NCI-H2227 treated with DMSO at 0.1 percent for 48 hours (cell line): ENCODE measurements around the gene NOXA1.
"Not testable (repeated sequence)": the region's sequence is repeated elsewhere in the genome, so short reads cannot be mapped to it uniquely, and the experiment has no call there.

Experiments used
- DNase-seq: peaks from one replicate; lab custom pipeline; 2025; lab: John Stamatoyannopoulos, UW

Gene NOXA1

GRCh38 chr9:137422604-137423513 is at the start of gene NOXA1, which contains the start of gene EXD3:
NOXA1 (plus strand) TSS chr9:137423393; CDS start chr9:137423530, 137 bp downstream.
EXD3 (minus strand) TSS chr9:137423162; CDS start chr9:137395357, 27,805 bp downstream.
- DNase-seq: peak; percentile 81

- DNase-seq: no peak
Measured at GRCh38 chr9:137373611-137373980, 49.6 kb upstream of the NOXA1 start.

- no peak for DNase-seq
Measured at GRCh38 chr9:137374131-137374845, 48.9 kb upstream of the NOXA1 start.

GRCh38 chr9:137375321-137376058 is 47.7 kb upstream of the NOXA1 start:
- DNase-seq: no peak

- no peak for DNase-seq
Measured at GRCh38 chr9:137376386-137376785, 46.8 kb upstream of the NOXA1 start.

- DNase-seq: not testable (repeated sequence)
Measured at GRCh38 chr9:137378688-137379410, 44.3 kb upstream of the NOXA1 start.

- DNase-seq: no peak
Measured at GRCh38 chr9:137379761-137380161, 43.4 kb upstream of the NOXA1 start.

- DNase-seq: no peak
Measured at GRCh38 chr9:137380171-137380570, 43.0 kb upstream of the NOXA1 start.

GRCh38 chr9:137380606-137381005 is 42.6 kb upstream of the NOXA1 start:
- no peak for DNase-seq

- DNase-seq: no peak
Measured at GRCh38 chr9:137381501-137382443, 41.4 kb upstream of the NOXA1 start.

GRCh38 chr9:137382444-137383080 is 40.6 kb upstream of the NOXA1 start:
- DNase-seq: no peak

GRCh38 chr9:137383081-137383783 is 40.0 kb upstream of the NOXA1 start:
- no peak for DNase-seq

GRCh38 chr9:137383784-137384756 is 39.1 kb upstream of the NOXA1 start:
- no peak for DNase-seq

- no peak for DNase-seq
Measured at GRCh38 chr9:137385061-137385655, 38.0 kb upstream of the NOXA1 start.

GRCh38 chr9:137386507-137387113 is 36.6 kb upstream of the NOXA1 start:
- DNase-seq: not testable (repeated sequence)

GRCh38 chr9:137387114-137387890 is 35.9 kb upstream of the NOXA1 start:
- DNase-seq: no peak
